ENCODE results near the gene SOD1.

GRCh38 chr21:31670070-31670469, 10.6 kb downstream of the SOD1 start:
- no peak for TF ChIP-seq ZNF350 (tag by site-specific recombination; IDR thresholded peaks at IDR 0.05)
- no peak for TF ChIP-seq ZNF692 (tag by site-specific recombination; IDR thresholded peaks at IDR 0.05)
- TF ChIP-seq ZNF311 (tag by site-specific recombination; IDR thresholded peaks at IDR 0.05; ENCODE audit: borderline replicate concordance), result no peak
- TF ChIP-seq CTCF (tag by site-specific recombination; IDR thresholded peaks at IDR 0.05), result no peak
- no peak for TF ChIP-seq AEBP2 (tag by site-specific recombination; IDR thresholded peaks at IDR 0.05; ENCODE audit: borderline replicate concordance)
- no peak for TF ChIP-seq TSHZ1 (tag by site-specific recombination; IDR thresholded peaks at IDR 0.05; ENCODE audit: borderline replicate concordance)
- TF ChIP-seq REST (tag by site-specific recombination; IDR thresholded peaks at IDR 0.05), result no peak
- TF ChIP-seq ZNF777 (tag by site-specific recombination; IDR thresholded peaks at IDR 0.05; ENCODE audit: borderline replicate concordance), result no peak
- no peak for TF ChIP-seq MZF1 (tag by site-specific recombination; IDR thresholded peaks at IDR 0.05; ENCODE audit: borderline replicate concordance)
- TF ChIP-seq ATF2 (tag by site-specific recombination; IDR thresholded peaks at IDR 0.05; ENCODE audit: low read depth), result no peak
- no peak for TF ChIP-seq BCL11A (tag by site-specific recombination; IDR thresholded peaks at IDR 0.05; ENCODE audit: low read depth)
- no peak for TF ChIP-seq ZBTB10 (tag by site-specific recombination; IDR thresholded peaks at IDR 0.05)

All from HEK293 (cell line).